Skeletal muscle satellite cell (primary cell): ENCODE results near the gene WIPF1.

Source experiments
- H3K27me3 ChIP-seq: 2 replicates; pipeline ENCODE4 v1.7.0; 2013; ENCODE audit warnings: low read length; ENCODE audit not compliant: control insufficient read depth, insufficient read depth
- H3K36me3 ChIP-seq: 2 replicates; pipeline ENCODE4 v1.7.0; 2013; ENCODE audit warnings: mild to moderate bottlenecking, control low read depth, low read length; ENCODE audit not compliant: insufficient read depth
- H3K4me1 ChIP-seq: 2 replicates; pipeline ENCODE4 v1.7.0; 2013; ENCODE audit warnings: low read length; ENCODE audit not compliant: control insufficient read depth, insufficient read depth
- H3K4me2 ChIP-seq: 2 replicates; pipeline ENCODE4 v1.7.0; 2013; ENCODE audit warnings: mild to moderate bottlenecking, low read length
- H3K4me3 ChIP-seq: 2 replicates; pipeline ENCODE4 v1.7.0; 2013; ENCODE audit warnings: low read length
- H3K9ac ChIP-seq: 2 replicates; pipeline ENCODE4 v1.7.0; 2013; ENCODE audit warnings: mild to moderate bottlenecking, low read depth, low read length, moderate library complexity
- H3K9me3 ChIP-seq: replicated peaks from 2 replicates; pipeline ENCODE4 v1.7.0; 2013; ENCODE audit warnings: mild to moderate bottlenecking, control low read depth, low read length

Gene WIPF1

DNA sequence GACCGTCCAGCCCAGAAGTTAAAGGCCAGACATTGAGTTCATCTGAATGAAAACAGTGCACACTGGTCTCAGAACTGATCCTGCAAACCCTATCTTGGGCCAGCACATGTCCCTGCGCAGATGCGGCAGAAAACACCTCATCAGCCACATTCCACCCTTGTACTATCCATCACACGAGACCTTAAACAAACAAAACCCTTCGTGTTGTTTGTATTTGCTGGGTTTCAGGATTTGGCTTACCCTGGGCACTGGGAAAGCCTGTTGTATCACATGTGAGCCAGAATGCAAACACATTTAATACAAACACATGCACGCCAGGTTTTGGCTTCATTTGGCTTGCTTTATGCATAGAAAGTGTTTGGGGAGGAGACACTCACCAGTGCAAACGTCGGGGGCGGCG, 12.5 kb downstream of the WIPF1 start:
- H3K4me1 ChIP-seq, result no peaks in the 10 kb centered on the region
- no peak overlapping the region for H3K9ac ChIP-seq
- no peaks in the 10 kb centered on the region for H3K27me3 ChIP-seq
- H3K4me3 ChIP-seq, result no peak overlapping the region
- H3K9me3 ChIP-seq, result no peaks in the 10 kb centered on the region
- H3K4me2 ChIP-seq, result no peak overlapping the region
- peaks cover 9% of the 10 kb centered on the region for H3K36me3 ChIP-seq

DNA sequence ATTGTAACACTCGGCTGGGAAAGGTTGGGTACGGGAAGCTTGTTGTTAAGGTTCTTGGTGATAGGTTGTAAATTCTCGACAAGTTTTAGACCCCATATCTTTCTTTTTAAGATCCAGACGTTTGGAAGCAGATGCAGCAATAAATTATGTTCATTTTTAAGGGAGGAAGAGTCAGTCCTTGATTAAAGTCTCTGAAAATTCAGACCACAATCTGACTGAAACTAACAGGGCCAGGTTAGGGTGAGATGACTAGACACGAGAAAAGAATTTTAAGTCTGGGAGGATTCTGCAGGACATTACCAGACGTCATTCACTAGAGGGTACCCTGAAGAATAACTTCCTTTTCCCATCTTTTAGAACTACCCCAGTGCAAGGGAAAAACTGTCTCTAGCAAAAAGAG, 16.1 kb downstream of the WIPF1 start:
- no peak overlapping the region for H3K9ac ChIP-seq
- no peaks in the 10 kb centered on the region for H3K9me3 ChIP-seq
- no peak overlapping the region for H3K4me2 ChIP-seq
- H3K36me3 ChIP-seq, result peaks cover 9% of the 10 kb centered on the region
- H3K4me1 ChIP-seq, result no peaks in the 10 kb centered on the region
- no peak overlapping the region for H3K4me3 ChIP-seq
- no peaks in the 10 kb centered on the region for H3K27me3 ChIP-seq

GRCh38 chr2:174580951-174581350, 16.7 kb downstream of the WIPF1 start:
- Histone ChIP-seq H3K4me2 (no peak overlapping the region), H3K27me3 (no peaks in the 10 kb centered on the region), H3K9ac (no peak overlapping the region), H3K36me3 (peaks cover 9% of the 10 kb centered on the region), H3K9me3 (no peaks in the 10 kb centered on the region), H3K4me1 (no peaks in the 10 kb centered on the region), H3K4me3 (no peak overlapping the region)

- Histone ChIP-seq H3K9ac (no peak overlapping the region), H3K9me3 (no peaks in the 10 kb centered on the region), H3K36me3 (peaks cover 18% of the 10 kb centered on the region), H3K4me2 (no peak overlapping the region), H3K4me3 (no peak overlapping the region), H3K27me3 (no peaks in the 10 kb centered on the region), H3K4me1 (no peaks in the 10 kb centered on the region)
These were observed 19.5 kb downstream of the WIPF1 start for GRCh38 chr2:174577967-174578589.

DNA sequence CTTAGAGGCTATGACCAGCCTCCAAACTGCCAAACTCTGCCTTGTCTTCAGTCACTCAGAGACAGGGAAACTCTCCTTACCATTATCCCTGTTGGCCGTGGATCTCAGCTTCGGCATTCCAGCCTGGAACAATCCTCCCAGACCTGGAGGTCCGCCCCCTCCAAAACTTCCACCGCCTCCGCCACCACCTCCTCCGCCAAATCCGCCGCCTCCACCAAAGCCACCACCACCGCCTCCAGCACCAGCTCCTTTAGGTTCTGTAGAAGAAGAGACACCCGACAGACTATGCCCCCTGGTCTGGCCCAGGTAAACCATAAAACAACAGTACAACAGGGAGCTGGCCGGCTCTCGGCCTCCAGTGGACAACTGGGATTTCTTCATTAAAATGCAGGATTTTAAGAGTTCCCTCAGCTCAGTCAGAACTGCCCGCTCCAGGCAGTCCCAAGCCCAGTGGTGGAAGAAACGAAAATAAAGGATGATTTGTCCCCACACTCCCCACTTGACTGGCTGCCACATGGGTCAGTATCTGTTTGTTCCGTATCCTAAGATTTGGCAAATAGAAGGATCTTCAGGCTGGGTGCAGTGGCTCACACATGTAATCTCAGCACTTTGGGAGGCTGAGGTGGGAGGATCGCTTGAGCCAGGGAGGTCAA, 22.4 kb downstream of the WIPF1 start:
- no peak overlapping the region for H3K9ac ChIP-seq
- no peak overlapping the region for H3K4me3 ChIP-seq
- H3K4me2 ChIP-seq, result no peak overlapping the region
- H3K9me3 ChIP-seq, result no peaks in the 10 kb centered on the region
- peaks cover 4% of the 10 kb centered on the region for H3K4me1 ChIP-seq
- H3K27me3 ChIP-seq, result no peaks in the 10 kb centered on the region
- H3K36me3 ChIP-seq, result peaks cover 31% of the 10 kb centered on the region

- no peak overlapping the region for H3K4me3 ChIP-seq
- peaks cover 4% of the 10 kb centered on the region for H3K4me1 ChIP-seq
These were observed 22.9 kb downstream of the WIPF1 start for GRCh38 chr2:174574657-174575056.

DNA sequence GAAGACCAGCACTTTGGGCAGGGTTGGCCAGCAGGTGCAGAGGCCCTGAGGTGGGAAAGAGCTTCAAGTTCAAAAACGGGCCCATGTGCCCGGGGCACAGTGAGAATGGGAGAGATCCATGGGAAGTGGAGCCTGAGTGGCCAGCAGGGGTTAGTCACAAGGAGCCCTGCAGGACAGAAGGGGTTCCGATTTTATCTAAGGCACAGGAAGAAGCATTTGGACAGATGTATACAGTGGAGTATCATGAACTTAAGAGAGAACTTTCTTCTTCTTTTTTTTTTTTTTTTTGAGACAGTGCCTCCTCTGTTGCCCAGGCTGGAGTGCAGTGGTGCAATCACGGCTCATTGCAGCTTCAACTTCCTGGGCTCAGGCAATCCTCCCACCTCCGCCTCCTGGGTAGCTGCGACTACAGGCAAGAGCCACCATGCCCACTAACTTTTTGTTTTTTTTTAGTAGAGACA, 24.0 kb downstream of the WIPF1 start:
- H3K36me3 ChIP-seq, result peaks cover 31% of the 10 kb centered on the region
- H3K4me3 ChIP-seq, result no peak overlapping the region
- H3K27me3 ChIP-seq, result no peaks in the 10 kb centered on the region
- no peak overlapping the region for H3K4me2 ChIP-seq
- H3K4me1 ChIP-seq, result peaks cover 4% of the 10 kb centered on the region
- H3K9ac ChIP-seq, result no peak overlapping the region
- H3K9me3 ChIP-seq, result no peaks in the 10 kb centered on the region

More at GRCh38 chr2:174574657-174575056, 22.9 kb downstream of the WIPF1 start:
- Histone ChIP-seq H3K4me2 (no peak overlapping the region), H3K9me3 (no peaks in the 10 kb centered on the region), H3K9ac (no peak overlapping the region), H3K27me3 (no peaks in the 10 kb centered on the region), H3K36me3 (peaks cover 31% of the 10 kb centered on the region)

- no peak overlapping the region for H3K4me2 ChIP-seq
- peaks cover 31% of the 10 kb centered on the region for H3K36me3 ChIP-seq
- H3K4me1 ChIP-seq, result peaks cover 4% of the 10 kb centered on the region
- no peak overlapping the region for H3K9ac ChIP-seq
- no peak overlapping the region for H3K4me3 ChIP-seq
- no peaks in the 10 kb centered on the region for H3K27me3 ChIP-seq
- H3K9me3 ChIP-seq, result no peaks in the 10 kb centered on the region
These were observed 25.0 kb downstream of the WIPF1 start for GRCh38 chr2:174572556-174572955.

- Histone ChIP-seq H3K36me3 (peaks cover 33% of the 10 kb centered on the region), H3K4me3 (no peak overlapping the region), H3K4me2 (no peak overlapping the region), H3K9ac (no peak overlapping the region), H3K4me1 (peaks cover 4% of the 10 kb centered on the region), H3K9me3 (no peaks in the 10 kb centered on the region), H3K27me3 (no peaks in the 10 kb centered on the region)
These were observed 25.8 kb downstream of the WIPF1 start for GRCh38 chr2:174571669-174572323.

GRCh38 chr2:174570318-174570958, 27.2 kb downstream of the WIPF1 start:
- Histone ChIP-seq H3K9me3 (no peaks in the 10 kb centered on the region), H3K9ac (no peak overlapping the region), H3K36me3 (peaks cover 40% of the 10 kb centered on the region), H3K4me1 (peaks cover 4% of the 10 kb centered on the region), H3K4me3 (no peak overlapping the region), H3K27me3 (no peaks in the 10 kb centered on the region), H3K4me2 (no peak overlapping the region)

GRCh38 chr2:174569678-174570077, 27.9 kb downstream of the WIPF1 start:
- H3K9ac ChIP-seq, result no peak overlapping the region
- H3K9me3 ChIP-seq, result no peaks in the 10 kb centered on the region
- H3K4me3 ChIP-seq, result no peak overlapping the region
- H3K27me3 ChIP-seq, result no peaks in the 10 kb centered on the region
- no peak overlapping the region for H3K4me2 ChIP-seq
- H3K4me1 ChIP-seq, result peaks cover 4% of the 10 kb centered on the region
- H3K36me3 ChIP-seq, result peaks cover 36% of the 10 kb centered on the region
